ENCODE measurements around the gene TMIGD3. TPM values are rescaled to one million over a fixed set of nuclear protein-coding genes. Genes with fewer than 3 reads are reported as not detected.
A peak's percentile ranks its signal among the peaks of the same experiment; 100 is the strongest.

Gene TMIGD3
- total RNA-seq, 1 donor from 2014 or later, result 1.2 TPM

DNA sequence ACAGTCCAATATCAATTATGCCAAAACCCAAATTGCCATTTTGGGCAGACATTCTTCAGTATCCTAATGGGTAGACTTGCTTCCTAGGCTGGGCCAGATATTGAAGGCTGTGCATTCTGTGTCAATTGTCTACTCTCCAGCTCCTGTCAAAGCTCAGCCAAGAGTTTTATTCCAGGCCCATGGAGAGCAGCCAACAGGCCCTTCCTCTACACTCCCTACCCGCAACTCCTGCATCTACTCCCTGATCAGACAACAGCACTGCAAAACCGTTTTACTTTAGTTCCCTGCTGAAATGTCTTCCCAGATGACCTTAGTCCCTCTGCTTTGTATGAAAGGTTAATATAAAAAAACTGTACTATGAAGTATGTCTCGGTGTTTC lies 6.6 kb upstream of the TMIGD3 start:
- no peak for FAIRE-seq
- no peak for DNase-seq (ENCODE audit: low spot score in 2 of 2)

DNA sequence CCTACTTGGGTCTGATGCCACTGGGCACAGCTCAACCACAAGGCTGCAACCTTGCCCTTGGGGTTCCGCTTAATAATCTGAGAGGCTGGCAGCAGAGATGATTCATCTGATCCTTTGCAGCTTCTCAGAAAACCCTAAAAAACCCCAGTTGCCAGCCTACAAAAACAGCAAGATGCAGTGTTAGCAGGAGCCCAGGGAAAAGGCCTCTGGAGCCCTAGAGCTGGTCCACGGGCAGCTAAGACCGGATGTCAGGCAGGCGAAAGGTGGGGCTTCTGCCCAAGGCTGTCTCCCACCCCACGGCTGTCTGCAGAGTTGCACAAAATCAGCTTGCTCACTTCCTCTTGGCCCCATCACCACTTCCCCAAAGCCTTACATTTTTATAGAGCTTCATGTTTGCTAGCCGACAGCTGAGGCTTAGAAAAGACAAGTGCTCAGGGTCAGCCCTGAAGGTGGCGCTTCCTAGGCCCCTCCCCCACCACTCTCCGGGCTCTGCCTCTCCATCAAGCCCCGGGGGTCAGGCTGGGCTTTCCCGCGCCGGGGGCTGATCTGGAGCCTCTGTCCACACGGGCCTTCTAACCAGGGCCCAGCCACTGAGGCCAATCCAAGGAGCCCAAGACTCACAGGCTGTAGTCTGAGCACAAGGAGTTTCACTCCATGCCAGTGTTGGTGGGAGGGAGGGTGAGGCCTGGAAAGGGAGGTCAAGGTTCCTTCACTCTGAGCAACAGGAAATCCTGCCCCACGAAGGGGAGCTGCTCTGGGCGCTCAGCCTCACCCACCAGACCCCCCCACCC lies 4.2 kb upstream of the TMIGD3 start:
- no peak for FAIRE-seq
- DNase-seq (ENCODE audit: low spot score in 2 of 2), result no peak

DNA sequence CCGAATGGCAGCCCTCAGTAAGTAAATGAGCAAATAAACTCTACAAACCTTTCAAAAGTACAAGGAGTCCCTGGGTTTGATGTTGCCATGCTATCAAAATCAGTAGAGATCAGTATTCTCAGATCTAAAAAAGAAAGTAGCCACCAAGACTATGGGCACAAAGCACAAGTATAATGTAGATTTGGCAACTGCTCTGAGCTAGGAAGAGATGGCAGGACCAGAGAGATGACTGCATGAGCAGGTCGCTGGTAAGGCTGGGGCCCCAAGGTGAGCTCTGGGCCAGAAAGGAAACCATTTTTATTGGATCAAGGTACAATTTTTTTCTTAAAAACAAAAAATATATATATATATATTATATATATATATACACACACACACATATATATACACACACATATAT lies 3.1 kb upstream of the TMIGD3 start:
- DNase-seq (ENCODE audit: low spot score in 2 of 2) (no peak), FAIRE-seq (no peak)

DNA sequence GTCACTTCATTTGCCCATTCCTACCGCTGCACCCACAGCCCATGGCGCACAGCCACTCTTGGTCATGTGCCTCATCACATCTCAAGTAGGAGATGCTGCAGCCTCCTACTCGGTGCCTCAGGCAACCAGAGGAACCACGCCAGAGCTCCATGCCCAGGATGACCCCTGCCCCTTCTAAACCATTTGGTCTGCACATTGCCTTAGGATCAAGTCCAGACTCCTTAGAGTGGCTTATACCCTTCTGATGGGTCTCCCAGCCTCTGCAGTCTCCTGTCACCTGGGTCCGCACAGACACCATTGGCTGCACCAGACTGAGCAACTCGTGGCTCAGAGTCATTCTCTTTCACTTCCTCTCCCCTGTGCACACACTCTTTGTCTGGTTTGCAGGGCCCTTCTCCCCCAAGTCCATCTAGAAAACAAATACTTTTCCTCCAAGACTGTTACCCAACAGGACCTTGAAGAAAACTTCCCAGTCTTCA lies 2.2 kb upstream of the TMIGD3 start:
- FAIRE-seq (no peak), DNase-seq (ENCODE audit: low spot score in 2 of 2) (no peak)

DNA sequence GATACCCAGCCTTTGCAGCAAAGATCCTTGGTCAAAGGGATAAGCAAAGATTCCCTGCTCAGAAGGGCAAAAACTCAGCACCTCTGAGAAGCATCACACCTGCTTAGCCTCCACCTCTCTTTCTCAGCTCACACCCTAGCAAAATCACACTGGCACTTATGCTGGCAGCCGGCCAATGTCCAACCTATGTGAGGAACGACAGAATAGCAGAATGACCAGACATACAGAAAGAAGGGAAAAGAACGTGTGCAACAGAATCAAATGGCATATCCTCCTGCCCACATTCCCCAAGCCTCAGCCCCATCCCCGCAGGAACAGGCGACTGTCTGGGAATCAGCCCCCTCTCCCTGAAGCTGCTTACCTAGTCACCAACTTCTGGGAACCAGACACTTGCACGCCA lies 664 bp upstream of the TMIGD3 start:
- FAIRE-seq (no peak), DNase-seq (ENCODE audit: low spot score in 2 of 2) (no peak)

DNA sequence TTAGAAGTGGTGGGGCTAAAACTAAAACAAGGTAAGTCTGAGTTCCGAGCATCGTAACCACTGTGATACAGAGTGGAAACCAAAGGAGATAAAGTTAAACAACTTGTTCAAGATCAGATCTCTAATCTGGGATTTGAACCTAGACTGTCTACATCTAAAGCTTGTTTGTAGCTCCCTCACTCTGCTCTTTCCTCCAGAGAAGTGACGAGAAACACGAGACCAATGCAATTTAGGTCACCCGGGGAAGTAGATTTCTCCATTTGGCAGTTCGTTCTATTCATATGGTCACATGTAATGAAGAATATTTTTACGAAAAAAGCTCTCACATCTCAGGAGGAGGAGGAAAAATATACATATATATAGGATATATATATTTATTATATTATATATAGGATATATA lies 1.8 kb downstream of the TMIGD3 start:
- no peak for DNase-seq (ENCODE audit: low spot score in 2 of 2)
- FAIRE-seq, result no peak

DNA sequence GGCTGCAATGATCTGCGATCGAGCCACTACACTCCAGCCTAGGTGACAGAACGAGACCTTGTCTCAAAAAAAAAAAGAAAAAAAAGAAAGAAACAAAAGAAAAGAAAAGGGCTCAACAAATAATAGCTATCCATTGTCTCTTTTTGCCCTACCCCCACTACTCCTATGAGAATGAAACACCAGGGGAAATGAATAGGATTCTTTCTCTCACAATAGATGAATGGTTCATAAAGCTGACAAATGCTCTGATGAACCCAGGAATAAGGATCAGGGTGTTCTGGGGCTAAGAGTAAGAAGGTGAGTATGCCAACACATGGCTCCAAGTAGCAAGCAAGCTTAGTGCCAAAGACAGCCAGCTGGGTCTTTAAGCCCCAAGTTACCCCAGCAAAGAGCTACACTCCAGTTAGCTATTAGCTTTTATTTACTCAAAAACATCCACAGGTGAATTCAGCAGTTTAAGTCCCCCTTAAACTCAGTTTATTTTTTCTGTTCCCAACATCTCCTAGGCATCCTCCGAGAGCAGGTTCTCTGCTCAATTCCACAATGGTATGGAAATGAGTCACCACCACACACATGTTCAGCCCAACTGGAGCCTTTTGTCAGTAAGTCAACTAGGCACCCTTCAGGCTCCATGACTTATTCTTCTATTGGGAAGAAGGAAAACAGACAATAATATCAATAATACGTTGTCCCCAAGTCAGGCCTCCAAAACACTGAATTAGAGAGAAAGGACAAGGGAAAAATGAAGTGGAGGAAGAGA lies 4.2 kb downstream of the TMIGD3 start:
- no peak for DNase-seq (ENCODE audit: low spot score in 2 of 2)
- no peak for FAIRE-seq

DNA sequence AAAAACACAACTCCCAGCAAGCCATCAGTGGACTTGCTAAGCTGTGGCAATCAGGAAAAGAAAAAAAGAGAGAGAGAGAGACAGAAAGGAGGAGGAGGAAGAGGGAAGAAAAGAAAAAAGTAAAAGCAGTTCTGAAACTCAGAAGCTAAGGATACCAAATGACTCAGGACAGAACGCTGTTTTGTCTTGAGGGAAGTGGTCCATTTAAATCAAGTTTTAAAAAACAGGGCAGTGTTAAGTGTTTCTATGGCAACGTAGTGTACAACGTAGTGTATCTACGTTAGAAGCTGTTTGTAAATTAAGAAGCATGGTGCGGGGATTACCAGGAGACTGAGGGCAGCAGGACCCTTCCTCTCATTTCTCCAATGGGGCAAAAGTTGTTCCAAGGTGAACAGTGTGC lies 5.8 kb downstream of the TMIGD3 start:
- no peak for FAIRE-seq
- DNase-seq (ENCODE audit: low spot score in 2 of 2), result no peak

DNA sequence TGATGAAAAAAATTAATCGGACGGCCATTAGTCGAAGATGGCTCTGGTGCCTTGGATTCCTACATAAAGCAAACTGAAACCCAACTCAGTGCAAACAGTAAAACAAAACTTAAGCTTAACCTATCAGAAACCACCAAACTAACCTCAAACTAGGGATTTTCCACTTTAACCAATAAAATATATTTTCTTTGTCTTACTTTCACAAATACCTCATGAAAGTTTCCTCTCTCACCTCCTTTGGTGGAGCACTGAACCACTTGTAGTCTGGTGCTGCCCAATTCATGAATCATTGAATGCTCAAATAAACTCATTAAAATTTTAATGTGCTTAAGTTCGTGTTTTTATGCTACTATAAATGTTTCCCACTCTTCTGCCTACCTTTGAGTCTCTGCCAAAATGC lies 7.0 kb downstream of the TMIGD3 start:
- DNase-seq (ENCODE audit: low spot score in 2 of 2) (no peak), FAIRE-seq (no peak)

DNA sequence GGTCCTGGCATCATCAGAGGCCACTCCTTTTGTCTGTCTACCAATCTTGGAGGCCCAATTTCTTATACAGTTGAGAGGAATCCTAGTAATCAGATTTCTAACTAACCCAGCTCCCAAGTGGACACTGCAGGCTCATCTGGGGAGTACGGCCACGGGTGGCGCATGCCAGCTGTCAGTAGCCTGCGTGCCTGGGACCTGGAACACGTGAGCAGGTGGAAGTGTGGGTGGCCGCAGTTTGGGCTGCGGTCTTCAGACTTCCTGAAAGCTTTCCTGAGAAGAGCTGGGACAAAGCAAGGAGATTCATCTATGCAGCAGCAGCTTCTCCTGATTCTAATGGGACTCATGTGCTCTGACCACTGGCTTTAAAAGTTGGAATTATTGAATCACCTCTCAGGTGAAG lies 12.4 kb downstream of the TMIGD3 start:
- FAIRE-seq (no peak), DNase-seq (ENCODE audit: low spot score in 2 of 2) (no peak)

DNA sequence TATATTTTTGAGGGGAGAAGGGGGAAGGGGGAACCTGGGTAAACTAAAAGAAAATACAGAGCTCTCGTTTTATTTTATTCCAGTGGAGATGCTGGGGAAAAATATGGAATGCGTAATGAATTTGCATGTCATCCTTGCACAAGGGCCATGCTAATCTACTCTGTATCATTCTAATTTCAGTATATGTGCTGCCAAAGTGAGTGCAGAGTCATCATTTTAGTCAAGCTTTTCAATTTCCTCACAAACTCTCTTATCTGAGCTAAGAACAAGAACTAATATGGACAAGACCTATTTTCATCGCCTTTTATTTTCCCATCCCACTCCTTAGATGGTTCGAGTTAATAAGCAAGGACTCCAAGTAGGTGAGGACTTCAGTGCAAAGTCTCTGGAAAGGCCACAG lies 13.2 kb downstream of the TMIGD3 start:
- FAIRE-seq, result no peak
- DNase-seq (ENCODE audit: low spot score in 2 of 2), result no peak

DNA sequence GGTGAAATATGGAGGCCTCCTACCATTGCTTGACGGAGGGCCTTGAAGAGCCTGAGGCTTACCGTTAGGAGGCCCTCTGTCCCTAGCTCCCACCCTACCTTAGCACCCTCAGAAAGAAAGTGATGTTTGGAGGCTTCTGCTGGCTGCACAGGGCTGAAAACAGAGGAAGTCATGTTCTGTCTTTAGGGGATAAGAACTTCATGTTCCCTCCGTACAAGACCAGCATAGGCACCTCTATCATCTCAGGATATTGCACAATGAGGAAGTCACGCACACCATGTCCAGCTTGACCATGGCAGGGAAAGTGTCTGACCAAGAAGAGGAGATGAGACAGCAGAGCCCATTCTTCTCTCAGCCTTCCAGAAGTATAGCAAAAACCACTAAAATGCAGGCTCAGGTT lies 13.8 kb downstream of the TMIGD3 start:
- FAIRE-seq, result no peak
- no peak for DNase-seq (ENCODE audit: low spot score in 2 of 2)

DNA sequence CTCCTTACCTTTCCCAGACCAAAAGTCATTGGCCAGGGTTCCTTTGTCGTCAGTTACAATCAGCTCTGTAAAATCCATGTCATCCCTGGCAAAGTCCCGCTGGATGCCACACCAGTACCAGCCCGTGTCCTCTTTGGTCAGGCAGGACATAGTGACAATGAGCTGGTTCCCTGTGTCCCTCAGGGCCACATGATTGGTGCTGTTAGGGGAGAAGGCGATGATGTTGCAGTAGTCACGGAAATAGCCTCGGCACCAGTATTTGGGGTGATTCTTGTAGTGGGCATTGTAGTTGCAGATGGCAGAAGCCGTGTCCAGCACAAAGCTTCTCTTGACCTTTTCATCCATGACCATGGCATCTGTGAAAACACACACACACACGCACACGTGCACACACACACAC lies 14.8 kb downstream of the TMIGD3 start:
- DNase-seq (ENCODE audit: low spot score in 2 of 2), result no peak
- FAIRE-seq, result no peak

DNA sequence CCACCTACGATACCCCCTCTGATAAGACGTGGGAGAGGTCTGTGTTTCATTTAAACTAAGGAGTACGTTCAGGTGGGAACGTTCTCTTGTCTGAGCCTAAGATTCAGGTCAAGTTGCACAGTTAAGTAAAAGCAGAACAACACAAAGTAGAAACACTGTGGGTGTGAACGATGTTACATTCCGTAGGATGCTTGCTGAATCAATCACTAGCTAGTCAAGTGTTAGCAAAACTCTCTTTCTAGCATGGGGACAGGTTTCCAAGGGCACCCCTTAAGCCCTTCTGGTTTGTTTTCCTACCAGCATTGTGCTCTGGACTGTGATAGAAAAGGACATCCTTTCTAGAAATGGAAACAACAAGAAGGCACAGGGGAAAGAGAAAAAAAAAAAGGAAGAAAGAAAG lies 16.3 kb downstream of the TMIGD3 start:
- no peak for DNase-seq (ENCODE audit: low spot score in 2 of 2)
- FAIRE-seq, result no peak

DNA sequence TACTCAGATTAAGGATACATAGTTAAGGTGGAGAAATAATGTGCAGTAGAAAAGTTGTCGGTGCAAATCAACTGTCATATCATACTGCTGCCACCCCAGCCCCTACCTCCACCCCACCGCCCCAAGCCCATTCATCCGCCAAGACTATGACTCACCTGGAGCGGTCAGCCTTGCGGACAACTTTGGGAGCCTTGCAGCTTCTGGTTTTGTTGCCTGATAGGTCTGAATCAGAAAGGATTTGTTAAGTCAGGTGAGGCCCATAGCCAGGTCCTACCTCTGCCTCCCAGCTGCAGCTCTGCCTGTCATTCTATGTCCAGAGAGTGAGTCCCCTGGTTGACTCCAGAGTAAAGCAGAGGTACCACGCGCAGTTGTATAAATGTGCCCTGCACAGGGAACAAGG lies 17.0 kb downstream of the TMIGD3 start:
- no peak for DNase-seq (ENCODE audit: low spot score in 2 of 2)
- FAIRE-seq, result no peak

DNA sequence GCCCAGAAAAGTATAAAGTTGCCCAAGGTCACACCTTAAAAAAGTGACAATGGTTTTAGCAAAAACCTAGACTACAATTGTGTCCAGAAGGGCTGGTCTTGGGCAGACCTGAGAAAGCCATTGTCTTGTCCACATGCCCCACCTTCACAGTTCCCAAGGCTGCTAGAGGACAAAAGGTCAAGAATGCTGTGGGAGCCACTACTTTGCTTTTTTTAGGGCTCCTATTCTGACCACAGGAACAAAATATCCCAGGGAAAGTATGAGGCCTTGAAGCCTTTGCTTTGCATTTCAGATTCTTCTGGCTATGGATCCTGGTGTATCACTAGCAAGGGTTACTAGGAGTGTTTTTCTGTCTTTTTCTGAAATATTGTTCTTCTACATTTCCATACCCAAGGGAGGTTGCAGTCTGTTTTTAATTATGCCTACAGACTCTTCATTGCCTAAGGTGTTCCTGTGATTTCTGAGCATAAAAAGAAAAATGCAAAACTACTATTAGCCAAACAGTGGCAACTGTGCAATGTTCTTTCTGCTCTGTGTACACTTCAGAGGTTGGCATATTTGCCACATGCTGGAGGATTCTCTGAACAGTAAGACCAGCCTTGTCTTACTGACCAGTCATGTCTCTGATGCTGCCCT lies 18.9 kb downstream of the TMIGD3 start:
- no peak for FAIRE-seq
- no peak for DNase-seq (ENCODE audit: low spot score in 2 of 2)

DNA sequence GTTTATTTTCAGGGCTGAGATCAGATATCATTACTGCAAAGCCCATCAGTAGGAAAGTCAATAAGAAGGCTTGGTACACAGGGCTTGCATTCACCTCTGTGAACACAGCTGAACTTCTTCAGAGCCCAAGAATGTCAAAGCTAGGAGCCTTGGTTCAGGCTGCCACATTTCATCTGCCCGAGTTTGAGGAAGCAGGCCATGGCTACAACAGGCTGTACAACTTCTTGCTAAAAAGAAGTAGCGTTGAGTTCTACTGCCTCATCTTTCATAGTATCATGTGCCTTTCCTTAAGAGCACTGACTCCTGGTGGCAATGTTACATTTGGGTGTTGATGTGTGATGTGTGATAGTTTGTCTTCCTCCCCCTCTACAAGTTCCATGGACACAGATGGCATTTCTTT lies 19.6 kb downstream of the TMIGD3 start:
- no peak for DNase-seq (ENCODE audit: low spot score in 2 of 2)
- FAIRE-seq, result no peak

DNA sequence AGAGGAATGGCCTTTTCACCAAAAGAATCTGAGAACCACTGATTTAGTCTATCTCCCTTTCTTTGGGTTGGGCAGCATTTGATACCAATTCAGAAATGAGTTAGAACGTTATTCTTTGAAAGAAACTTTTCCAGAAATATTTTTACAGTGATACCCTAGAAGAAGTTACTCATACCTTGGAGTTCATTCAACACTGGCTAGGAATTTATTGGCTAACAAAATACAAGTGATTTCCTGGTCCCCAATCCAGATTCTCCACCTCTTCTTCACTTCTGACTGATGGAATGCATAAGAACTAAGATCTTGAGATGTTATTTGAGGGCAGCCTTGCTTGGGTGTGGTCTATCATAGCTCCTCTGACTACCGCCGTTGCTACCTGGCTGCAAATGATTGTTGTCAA lies 20.3 kb downstream of the TMIGD3 start:
- no peak for DNase-seq (ENCODE audit: low spot score in 2 of 2)

DNA sequence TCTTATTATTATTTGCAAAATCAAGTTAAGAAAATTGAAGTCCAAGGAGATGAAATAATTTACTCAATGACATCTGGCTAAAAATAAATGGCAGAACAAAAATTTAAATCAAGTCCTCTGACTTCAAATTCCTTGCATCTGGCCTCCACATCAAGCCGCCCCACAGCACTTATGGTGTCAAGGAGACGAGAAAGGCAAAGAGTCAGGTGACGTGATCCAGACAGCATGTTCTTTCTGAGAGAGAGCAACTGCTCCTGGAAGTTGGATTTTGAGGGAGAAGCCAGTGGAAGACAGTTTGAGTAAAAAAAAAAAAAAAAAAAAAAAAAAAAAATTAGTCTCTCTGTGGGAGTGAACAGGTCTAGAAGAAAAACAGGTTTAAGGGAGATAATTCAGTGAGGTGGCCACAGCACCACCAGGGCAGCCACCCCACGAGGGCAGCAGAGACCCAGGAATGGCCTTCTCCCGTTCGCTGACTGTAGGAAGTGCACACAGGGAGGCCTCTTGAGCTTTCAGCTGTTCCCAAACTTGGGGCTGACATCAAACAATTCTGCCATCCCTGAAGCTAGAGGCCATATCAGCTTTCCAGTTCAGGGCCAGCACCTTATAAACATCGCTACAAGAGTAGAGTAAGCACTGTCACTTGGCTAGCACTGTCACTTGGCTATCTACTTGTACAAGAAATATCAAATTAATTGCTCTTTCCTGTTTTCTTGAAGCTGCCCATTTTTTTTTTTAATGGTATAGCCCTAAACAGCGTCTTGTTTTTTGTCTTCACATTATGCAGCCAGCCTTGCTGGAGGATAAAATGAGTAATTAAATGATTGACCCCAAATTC lies 21.8 kb downstream of the TMIGD3 start:
- DNase-seq (ENCODE audit: low spot score in 2 of 2) (peak; percentile 41 to 69), FAIRE-seq (no peak)

More for the DNA sequence above, 20.3 kb downstream of the TMIGD3 start:
- FAIRE-seq, result no peak

DNA sequence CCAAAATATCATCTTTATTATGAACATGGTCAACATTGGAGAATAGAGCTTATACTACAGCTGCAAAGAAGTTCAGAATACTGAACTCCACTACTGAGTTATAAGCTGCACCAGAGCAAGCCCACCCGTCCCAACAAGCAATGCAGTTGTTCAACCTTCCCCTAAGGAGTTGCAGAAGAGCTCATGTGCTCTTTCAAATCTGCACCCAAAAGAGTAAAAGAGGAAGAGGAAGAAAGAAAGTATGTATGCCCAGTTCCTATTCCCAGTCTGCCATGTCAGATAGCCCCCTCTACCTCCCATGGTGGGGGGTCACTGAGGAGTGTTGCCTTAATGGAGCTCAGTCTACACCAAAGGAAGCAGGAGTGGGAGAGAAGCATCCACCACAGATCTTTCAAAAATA lies 22.8 kb downstream of the TMIGD3 start:
- DNase-seq (ENCODE audit: low spot score in 2 of 2), result no peak
- FAIRE-seq, result no peak

All from frontal cortex (tissue), 4 donors.